Stimulated activated CD4-positive, alpha-beta T cell treated with anti-CD3 and anti-CD28 coated beads, TNF-alpha, amount 100 ng/mL, for 24 hours (primary cell): ENCODE results near the gene SLF1.

Experiments used
- DNase-seq, 3 experiments: peaks; one replicate each; pipeline ENCODE4 v3.0.0-alpha.2; 2020; ENCODE audit warnings: low read depth in 3 of 3

SLF1 gene

GRCh38 chr5:94711785-94712184 lies 93.3 kb downstream of the SLF1 start:
- no peak for DNase-seq

DNA sequence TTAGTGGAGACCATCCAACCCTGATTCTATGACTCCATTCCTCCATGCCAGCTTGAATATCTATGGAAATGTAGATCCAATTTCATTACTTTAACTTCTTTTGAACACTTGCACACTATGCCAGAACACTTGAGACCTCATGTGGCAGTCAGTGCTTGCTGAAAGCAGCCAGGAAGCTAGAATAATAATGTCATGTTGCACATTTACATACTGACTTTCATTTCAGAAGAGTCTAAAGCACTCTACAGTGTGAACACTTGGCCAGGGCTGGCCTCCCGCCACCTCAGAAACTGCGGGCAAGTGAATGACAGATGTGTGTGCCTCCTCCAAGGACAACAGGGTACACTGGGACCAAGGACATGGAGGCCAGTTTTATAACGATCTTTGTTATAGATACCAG lies 97.3 kb downstream of the SLF1 start:
- no peak for DNase-seq

DNA sequence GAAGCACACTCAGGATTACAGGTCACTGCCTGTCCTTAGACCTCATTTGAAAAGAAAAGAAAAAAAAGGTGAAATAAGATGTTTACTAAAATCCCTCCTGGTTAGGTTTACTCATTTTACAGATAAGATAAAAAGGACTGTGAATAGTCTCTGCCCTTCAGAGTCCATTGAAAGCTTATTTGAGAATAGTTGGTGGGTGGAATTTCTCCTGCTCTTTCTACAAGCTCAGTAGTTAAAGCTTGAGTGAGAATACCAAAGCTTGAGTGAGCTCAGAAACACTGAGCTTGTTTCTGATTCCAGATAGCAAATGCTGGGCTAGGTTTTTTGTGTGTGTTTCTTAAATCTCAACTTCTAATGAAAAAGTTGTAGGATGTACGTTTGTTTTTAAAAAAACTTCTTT lies 106.7 kb downstream of the SLF1 start:
- DNase-seq = no peak

GRCh38 chr5:94731471-94731870 lies 113.0 kb downstream of the SLF1 start:
- DNase-seq = no peak

GRCh38 chr5:94736498-94736897 lies 118.0 kb downstream of the SLF1 start:
- DNase-seq = no peak

DNA sequence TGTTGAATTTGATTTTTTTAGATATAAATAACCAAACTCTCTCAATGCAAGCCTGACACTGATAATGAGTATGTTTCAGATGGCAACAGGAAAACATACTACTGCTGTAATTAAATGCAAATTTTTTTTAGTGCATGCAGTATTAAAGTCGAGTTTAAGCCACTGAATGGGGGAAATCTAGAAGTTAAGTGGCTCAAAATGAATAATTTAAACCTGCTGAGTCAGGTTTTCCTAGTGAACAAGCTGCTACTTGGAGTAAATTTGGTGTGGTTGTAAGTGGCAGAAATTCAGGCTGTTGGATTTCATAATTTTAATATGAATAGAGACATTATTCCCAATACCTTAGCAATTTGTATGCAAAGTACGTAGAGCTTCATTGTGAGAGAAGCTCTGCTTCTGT lies 121.8 kb downstream of the SLF1 start:
- DNase-seq = no peak

DNA sequence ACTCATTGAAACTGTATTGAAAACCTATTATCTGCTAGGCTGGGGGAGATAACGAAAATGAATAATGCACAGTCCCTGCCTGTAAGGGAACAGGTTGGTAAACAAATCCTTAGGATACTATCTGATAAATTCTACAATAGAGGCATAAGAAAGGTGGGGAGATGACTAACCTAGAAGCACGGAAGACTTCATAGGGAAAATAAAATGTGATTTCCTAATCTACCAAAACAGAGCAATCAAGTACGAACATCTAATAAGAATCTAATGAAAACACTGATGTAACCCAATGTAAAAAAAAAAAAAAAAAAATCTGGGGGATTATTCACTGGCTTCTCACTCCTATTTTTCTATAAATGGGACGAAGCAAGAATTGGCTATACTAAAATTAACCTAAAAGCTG lies 124.4 kb downstream of the SLF1 start:
- DNase-seq = no peak

DNA sequence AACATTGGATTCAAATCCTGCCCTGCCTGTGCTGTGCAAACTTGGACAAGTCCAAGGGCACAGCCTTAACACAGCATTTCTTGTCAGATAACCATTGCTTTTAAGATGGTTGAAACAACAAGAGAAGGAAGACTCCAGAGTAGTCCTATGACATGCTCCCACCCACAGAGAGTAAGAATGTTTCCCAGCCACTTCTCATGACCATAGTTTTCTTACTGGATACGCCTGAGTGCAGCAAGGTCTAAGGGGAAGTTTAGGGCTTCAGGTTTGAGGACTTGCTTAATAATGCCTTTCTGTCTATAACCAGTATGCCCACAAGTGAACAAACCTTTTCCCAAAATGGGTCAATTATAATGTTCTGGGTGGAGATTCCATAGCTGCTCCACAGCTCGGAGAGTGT lies 126.4 kb downstream of the SLF1 start:
- DNase-seq = no peak

- DNase-seq = no peak
Measured at GRCh38 chr5:94745786-94746730, 127.6 kb downstream of the SLF1 start.

GRCh38 chr5:94746731-94747124 lies 128.3 kb downstream of the SLF1 start:
- no peak for DNase-seq
